Measurements from ENCODE around the gene SDF2. TPM values are rescaled to one million over a fixed set of nuclear protein-coding genes. Genes with fewer than 3 reads are reported as not detected.

Gene SDF2, protein sequence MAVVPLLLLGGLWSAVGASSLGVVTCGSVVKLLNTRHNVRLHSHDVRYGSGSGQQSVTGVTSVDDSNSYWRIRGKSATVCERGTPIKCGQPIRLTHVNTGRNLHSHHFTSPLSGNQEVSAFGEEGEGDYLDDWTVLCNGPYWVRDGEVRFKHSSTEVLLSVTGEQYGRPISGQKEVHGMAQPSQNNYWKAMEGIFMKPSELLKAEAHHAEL
- total RNA-seq, result 36.5 and 44.2 TPM in 2 replicates

GRCh38 chr17:28661635-28662526, at the start of gene SDF2, which contains the start of gene SUPT6H:
TSS of gene SDF2 (minus strand) at chr17:28661906. CDS start at chr17:28661876, 30 bp downstream.
TSS of gene SUPT6H (plus strand) at chr17:28662205. CDS start at chr17:28673402, 11,197 bp downstream.

GRCh38 chr17:28644787-28645575, 16.7 kb downstream of the SDF2 start, which contains the start of gene BLTP2:
TSS of gene BLTP2 (minus strand) at chr17:28645158. CDS start at chr17:28645056, 102 bp downstream.

GRCh38 chr17:28613931-28614381, 47.8 kb downstream of the SDF2 start, which contains the start of gene RSKR:
TSS of gene RSKR (minus strand) at chr17:28614185. CDS start at chr17:28614161, 24 bp downstream.

DNA sequence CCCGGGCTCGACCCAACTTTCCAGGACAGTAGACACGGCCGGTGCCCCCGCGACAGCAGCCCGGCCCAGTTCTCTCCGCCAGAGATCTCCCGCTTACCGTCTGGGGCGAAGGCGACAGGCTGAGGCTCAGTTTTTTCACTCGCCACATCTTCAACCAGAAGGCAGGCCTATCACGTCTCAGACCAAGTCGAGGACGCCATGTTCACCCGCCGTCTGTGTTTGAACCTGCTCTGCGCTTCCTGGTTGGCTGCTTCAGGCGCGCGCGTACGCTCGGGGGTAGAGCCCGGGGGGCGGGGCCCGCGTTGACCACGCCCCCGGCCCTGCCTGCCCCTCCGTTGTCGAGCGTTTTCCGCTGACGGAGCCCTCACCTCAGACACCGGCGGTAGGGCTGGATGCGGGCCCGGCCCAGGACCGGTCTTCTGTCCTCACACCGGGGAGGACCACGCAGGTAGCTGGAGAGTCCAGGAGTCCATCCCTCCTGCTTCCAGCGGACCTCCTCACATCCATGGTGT, 62.9 kb downstream of the SDF2 start, which contains the start of gene SPAG5:
TSS of gene SPAG5 (minus strand) at position 227 of the 512 bp plus-strand sequence. CDS start at position 148, 79 bp downstream.

Other genes with a start within 250 kb of the SDF2 start
- not detected in 2 replicates for gene SLC13A2, start 188.3 kb downstream of the SDF2 start, total RNA-seq
- gene FOXN1, start 155.6 kb downstream of the SDF2 start, total RNA-seq, result not detected in 2 replicates
- gene UNC119, start 109.3 kb downstream of the SDF2 start, total RNA-seq, result 16.0 and 19.6 TPM in 2 replicates
- 40.2 and 44.0 TPM in 2 replicates for gene PIGS, start 90.4 kb downstream of the SDF2 start, total RNA-seq
- gene ALDOC, start 85.0 kb downstream of the SDF2 start, total RNA-seq, result 9.7 and 30.4 TPM in 2 replicates
- 2.4 and 77.9 TPM in 2 replicates for gene SPAG5, start 62.9 kb downstream of the SDF2 start, total RNA-seq
- gene RSKR, start 47.7 kb downstream of the SDF2 start, total RNA-seq, result 2.6 and 7.6 TPM in 2 replicates
- gene BLTP2, start 16.7 kb downstream of the SDF2 start, total RNA-seq, result 103 and 183 TPM in 2 replicates
- gene SUPT6H, start 299 bp upstream of the SDF2 start, total RNA-seq, result 61.3 and 66.7 TPM in 2 replicates
- 0.44 and 0.86 TPM in 2 replicates for gene PROCA1, start 50.0 kb upstream of the SDF2 start, total RNA-seq
- 200 and 222 TPM in 2 replicates for gene RAB34, start 56.0 kb upstream of the SDF2 start, total RNA-seq
- gene RPL23A, start 58.1 kb upstream of the SDF2 start, total RNA-seq, result 341 and 470 TPM in 2 replicates
- 4.2 TPM in 2 replicates for gene TLCD1, start 64.3 kb upstream of the SDF2 start, total RNA-seq
- gene NEK8, start 66.9 kb upstream of the SDF2 start, total RNA-seq, result 3.3 and 8.5 TPM in 2 replicates
- 32.6 and 65.3 TPM in 2 replicates for gene TRAF4, start 82.1 kb upstream of the SDF2 start, total RNA-seq
- 9.6 and 11.5 TPM in 2 replicates for gene FAM222B, start 180.9 kb upstream of the SDF2 start, total RNA-seq
- 32.4 and 64.1 TPM in 2 replicates for gene ERAL1, start 193.1 kb upstream of the SDF2 start, total RNA-seq
- 44.5 and 59.7 TPM in 2 replicates for gene FLOT2, start 235.8 kb upstream of the SDF2 start, total RNA-seq
- gene DHRS13, start 241.2 kb upstream of the SDF2 start, total RNA-seq, result 4.4 and 6.3 TPM in 2 replicates